Progenitor cell of endocrine pancreas (in vitro differentiated cells): ENCODE data around the gene CCDC30. TPM values are rescaled to one million over a fixed set of nuclear protein-coding genes. Genes with fewer than 3 reads are reported as not detected.

Experiments
- DNase-seq: peaks from one replicate; pipeline ENCODE4 v3.0.0; 2021; ENCODE audit warnings: low spot score; ENCODE audit not compliant: unreplicated experiment
- H3K27ac Mint-ChIP-seq: 2 replicates; pipeline ENCODE4 v1.8.0; 2021; ENCODE audit warnings: mild to moderate bottlenecking, moderate library complexity, mixed read lengths
- H3K27me3 Mint-ChIP-seq: 2 replicates; pipeline ENCODE4 v1.8.0; 2021; ENCODE audit warnings: mixed read lengths
- H3K36me3 Mint-ChIP-seq: 2 replicates; pipeline ENCODE4 v1.8.0; 2022; ENCODE audit warnings: mixed read lengths; ENCODE audit not compliant: insufficient read depth
- H3K4me1 Mint-ChIP-seq: 2 replicates; pipeline ENCODE4 v1.8.0; 2021; ENCODE audit warnings: low read depth, mixed read lengths
- H3K4me3 Mint-ChIP-seq: 2 replicates; pipeline ENCODE4 v1.8.0; 2021; ENCODE audit warnings: low read depth, mild to moderate bottlenecking, moderate library complexity, mixed read lengths
- H3K9me3 Mint-ChIP-seq: 2 replicates; pipeline ENCODE4 v1.8.0; 2021; ENCODE audit warnings: low read depth, mixed read lengths
- total RNA-seq: library from RNA; stranded (reverse); gene quantifications from 2 replicates; pipeline ENCODE4 v1.2.1, GENCODE V29; 2021
- TF ChIP-seq, protein P1 (sequence below): fragments of 200-600 bp; sonication (generic); IDR thresholded peaks from one replicate; pipeline ENCODE4 v1.5.0; 2021; ENCODE audit warnings: antibody characterized with exemption, mild to moderate bottlenecking; ENCODE audit not compliant: unreplicated experiment

Gene CCDC30
- total RNA-seq, 1 donor from 2014 or later: 23.6 TPM

DNA sequence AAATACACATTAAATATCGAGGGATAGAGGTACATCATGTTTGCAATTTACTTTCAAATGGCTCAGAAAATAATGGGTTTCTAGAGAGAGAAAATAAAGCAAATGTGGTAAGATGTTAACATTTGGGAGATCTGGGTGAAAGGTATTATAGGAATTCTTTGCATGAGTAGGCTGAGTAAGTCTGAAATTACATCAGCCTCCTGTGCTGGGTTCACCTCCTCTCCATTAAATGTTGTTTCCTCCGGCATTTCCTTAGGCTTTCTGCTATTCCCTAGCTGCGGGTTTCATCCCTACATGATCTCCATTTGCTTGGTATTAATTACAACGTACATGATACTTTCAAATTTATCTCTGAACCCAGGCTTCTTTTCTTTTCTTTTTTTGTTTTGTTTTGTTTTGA lies 38.9 kb upstream of the CCDC30 start:
- no peaks in the 10 kb centered on the region for H3K36me3 Mint-ChIP-seq
- H3K4me3 Mint-ChIP-seq: no peak overlapping the region
- no peak for DNase-seq
- H3K9me3 Mint-ChIP-seq: no peaks in the 10 kb centered on the region
- no peak overlapping the region for H3K27ac Mint-ChIP-seq
- H3K27me3 Mint-ChIP-seq: peaks cover 5% of the 10 kb centered on the region
- peaks cover 1% of the 10 kb centered on the region for H3K4me1 Mint-ChIP-seq
- TF ChIP-seq, protein P1, sequence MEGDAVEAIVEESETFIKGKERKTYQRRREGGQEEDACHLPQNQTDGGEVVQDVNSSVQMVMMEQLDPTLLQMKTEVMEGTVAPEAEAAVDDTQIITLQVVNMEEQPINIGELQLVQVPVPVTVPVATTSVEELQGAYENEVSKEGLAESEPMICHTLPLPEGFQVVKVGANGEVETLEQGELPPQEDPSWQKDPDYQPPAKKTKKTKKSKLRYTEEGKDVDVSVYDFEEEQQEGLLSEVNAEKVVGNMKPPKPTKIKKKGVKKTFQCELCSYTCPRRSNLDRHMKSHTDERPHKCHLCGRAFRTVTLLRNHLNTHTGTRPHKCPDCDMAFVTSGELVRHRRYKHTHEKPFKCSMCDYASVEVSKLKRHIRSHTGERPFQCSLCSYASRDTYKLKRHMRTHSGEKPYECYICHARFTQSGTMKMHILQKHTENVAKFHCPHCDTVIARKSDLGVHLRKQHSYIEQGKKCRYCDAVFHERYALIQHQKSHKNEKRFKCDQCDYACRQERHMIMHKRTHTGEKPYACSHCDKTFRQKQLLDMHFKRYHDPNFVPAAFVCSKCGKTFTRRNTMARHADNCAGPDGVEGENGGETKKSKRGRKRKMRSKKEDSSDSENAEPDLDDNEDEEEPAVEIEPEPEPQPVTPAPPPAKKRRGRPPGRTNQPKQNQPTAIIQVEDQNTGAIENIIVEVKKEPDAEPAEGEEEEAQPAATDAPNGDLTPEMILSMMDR: no peak

DNA sequence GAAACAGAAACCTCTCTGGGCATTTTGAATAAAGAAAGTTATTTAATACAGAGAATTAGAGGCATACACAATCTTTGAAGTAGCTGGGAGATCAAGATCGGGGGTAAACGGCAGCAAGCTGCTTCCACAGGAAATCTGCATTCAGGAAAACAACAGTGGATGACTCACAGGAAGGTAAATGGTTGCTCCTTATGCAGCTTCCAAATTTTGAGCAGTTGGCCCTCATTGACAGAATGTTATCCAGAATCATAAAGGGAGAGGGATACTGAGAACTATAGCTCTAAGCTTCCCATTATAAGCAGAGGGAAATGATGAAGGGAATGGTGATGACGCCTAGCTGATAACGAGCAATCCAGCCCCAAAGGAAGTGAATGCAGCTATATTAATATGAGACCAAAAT lies 35.8 kb upstream of the CCDC30 start:
- no peak for DNase-seq
- Mint-ChIP-seq H3K4me1 (peaks cover 12% of the 10 kb centered on the region), H3K36me3 (no peaks in the 10 kb centered on the region), H3K27me3 (no peaks in the 10 kb centered on the region), H3K27ac (no peak overlapping the region), H3K4me3 (no peak overlapping the region), H3K9me3 (no peaks in the 10 kb centered on the region)
- TF ChIP-seq, protein P1: no peak

DNA sequence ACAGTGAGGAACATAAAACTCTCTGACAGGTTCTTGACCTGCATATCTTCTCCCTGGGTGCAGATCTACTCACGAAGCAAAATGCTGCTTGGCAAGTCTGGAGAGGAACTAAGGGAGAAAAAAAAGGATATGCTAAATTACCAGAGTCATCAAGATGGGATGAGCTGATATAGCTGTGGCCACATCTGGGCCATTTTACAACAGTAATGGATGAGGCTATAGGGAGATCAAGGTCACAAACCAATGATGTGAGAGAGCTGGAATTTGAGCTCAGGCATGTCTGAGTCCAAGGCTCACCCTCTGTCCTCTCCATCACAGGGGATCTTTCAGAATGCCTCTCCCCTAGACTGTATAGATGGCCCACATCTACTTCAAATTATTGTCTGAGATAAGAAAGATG lies 33.5 kb upstream of the CCDC30 start:
- Mint-ChIP-seq H3K27me3 (no peaks in the 10 kb centered on the region), H3K9me3 (no peaks in the 10 kb centered on the region)

DNA sequence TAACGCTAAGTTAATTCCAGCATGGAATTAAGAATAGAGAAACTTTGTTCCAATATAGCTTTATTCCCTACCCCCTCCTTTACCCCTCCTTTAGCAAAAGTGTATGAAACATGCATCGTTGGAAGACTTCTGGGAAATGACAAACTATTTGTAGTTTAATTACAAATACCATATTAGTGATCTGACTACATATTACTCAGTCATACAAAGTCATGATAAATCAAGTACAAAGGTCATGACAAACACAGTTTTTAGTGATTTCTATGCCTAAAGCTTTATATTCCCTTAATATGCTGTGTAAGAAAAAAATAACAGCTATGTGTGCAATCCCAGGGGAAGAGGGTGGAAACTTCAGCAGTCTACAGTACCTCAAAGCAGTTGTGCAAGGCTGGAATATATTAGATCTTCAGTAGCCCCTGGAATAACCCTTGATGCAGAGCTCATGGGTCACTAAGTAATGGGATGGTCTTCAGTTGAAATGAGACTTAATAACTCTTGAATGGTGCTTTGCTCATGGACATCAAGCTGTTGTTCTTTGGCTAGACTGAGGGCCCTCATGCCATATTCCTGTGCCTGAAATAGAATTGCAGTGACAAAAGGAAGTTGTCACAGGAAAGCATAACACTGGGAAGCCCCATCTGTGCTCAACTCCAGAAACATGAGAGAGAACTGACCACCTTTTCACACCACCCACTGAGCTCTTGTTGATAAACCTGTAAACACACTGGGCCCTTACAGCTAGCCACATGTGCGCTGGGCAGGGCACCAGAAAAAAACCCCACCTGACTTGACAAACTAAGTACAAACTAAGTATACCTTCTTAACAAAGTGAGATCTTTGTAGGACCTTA lies 32.6 kb upstream of the CCDC30 start:
- DNase-seq: no peak
- Mint-ChIP-seq H3K4me3 (no peak overlapping the region), H3K36me3 (no peaks in the 10 kb centered on the region), H3K9me3 (no peaks in the 10 kb centered on the region), H3K27ac (no peak overlapping the region), H3K27me3 (no peaks in the 10 kb centered on the region), H3K4me1 (peaks cover 11% of the 10 kb centered on the region)
- TF ChIP-seq, protein P1: no peak

More for the DNA sequence above, 33.5 kb upstream of the CCDC30 start:
- Mint-ChIP-seq H3K4me3 (no peak overlapping the region), H3K27ac (no peak overlapping the region), H3K4me1 (peaks cover 11% of the 10 kb centered on the region), H3K36me3 (no peaks in the 10 kb centered on the region)
- TF ChIP-seq, protein P1: no peak
- no peak for DNase-seq

DNA sequence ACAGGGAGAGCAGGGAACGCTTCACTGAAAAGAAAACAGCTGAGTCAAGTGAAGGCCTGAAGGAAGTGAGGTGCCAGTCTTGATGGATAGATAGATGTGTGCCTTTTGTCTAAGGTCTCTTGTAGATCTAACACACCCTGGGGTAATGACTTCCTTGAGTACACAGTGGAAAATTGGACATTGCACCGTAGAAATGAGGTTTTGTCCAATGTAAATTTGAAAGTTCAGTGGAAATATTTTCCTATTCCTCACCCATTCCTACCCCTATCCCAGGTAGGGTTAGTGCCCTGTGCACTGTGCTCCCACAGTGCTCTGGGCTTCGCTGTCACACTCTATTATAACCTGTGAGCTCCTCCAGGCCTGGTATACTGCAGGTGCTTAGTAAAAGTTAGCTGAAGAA lies 31.6 kb upstream of the CCDC30 start:
- Mint-ChIP-seq H3K4me3 (no peak overlapping the region), H3K27me3 (no peaks in the 10 kb centered on the region), H3K27ac (no peak overlapping the region), H3K9me3 (no peaks in the 10 kb centered on the region), H3K36me3 (no peaks in the 10 kb centered on the region), H3K4me1 (peaks cover 11% of the 10 kb centered on the region)
- TF ChIP-seq, protein P1: no peak
- no peak for DNase-seq
